Measurements from ENCODE around the gene SSBP3. TPM values are rescaled to one million over a fixed set of nuclear protein-coding genes. Genes with fewer than 3 reads are reported as not detected.

The SSBP3 gene
- total RNA-seq, 1 donor from 2014 or later = 29.7 TPM

DNA sequence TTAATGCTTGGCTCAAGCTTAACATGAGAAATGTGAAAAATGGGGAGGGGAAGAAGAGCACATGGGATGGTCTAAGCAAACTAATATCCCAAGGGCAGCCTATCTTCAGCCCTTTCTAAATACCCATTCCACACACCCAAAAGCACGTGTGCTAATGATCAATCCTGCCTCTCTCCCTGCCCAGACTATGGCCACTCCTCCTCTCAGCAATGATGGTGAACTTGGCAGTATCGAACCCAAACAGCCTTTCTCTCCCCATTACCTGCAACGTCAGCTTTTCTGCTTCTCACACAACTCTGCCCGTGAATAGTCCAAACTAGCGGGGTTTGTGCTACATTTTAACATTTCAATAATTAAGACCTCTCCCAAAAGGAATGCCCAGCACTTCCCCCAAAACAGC lies 41.6 kb downstream of the SSBP3 start:
- Mint-ChIP-seq H3K4me1 (peaks cover 28% of the 10 kb centered on the region), H3K27ac (no peak overlapping the region), H3K9me3 (no peaks in the 10 kb centered on the region), H3K4me3 (no peak overlapping the region), H3K27me3 (no peaks in the 10 kb centered on the region), H3K36me3 (ENCODE audit: low read depth) (no peaks in the 10 kb centered on the region)
- TF ChIP-seq, protein P1, sequence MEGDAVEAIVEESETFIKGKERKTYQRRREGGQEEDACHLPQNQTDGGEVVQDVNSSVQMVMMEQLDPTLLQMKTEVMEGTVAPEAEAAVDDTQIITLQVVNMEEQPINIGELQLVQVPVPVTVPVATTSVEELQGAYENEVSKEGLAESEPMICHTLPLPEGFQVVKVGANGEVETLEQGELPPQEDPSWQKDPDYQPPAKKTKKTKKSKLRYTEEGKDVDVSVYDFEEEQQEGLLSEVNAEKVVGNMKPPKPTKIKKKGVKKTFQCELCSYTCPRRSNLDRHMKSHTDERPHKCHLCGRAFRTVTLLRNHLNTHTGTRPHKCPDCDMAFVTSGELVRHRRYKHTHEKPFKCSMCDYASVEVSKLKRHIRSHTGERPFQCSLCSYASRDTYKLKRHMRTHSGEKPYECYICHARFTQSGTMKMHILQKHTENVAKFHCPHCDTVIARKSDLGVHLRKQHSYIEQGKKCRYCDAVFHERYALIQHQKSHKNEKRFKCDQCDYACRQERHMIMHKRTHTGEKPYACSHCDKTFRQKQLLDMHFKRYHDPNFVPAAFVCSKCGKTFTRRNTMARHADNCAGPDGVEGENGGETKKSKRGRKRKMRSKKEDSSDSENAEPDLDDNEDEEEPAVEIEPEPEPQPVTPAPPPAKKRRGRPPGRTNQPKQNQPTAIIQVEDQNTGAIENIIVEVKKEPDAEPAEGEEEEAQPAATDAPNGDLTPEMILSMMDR (IDR thresholded peaks at IDR 0.05) = no peak
- ChIA-PET POLR2A (no interaction called here), CTCF (no interaction called here)
- DNase-seq (no peak), ATAC-seq (ENCODE audit: low read depth) (no peak)
- intact Hi-C loops (cut with micrococcal nuclease) = no loop called here

GRCh38 chr1:54363925-54364324 lies 42.3 kb downstream of the SSBP3 start:
- CTCF ChIA-PET = no interaction called here
- H3K27me3 Mint-ChIP-seq = no peaks in the 10 kb centered on the region
- no peak overlapping the region for H3K4me3 Mint-ChIP-seq
- DNase-seq (no peak), ATAC-seq (ENCODE audit: low read depth) (no peak)
- POLR2A ChIA-PET = no interaction called here
- peaks cover 28% of the 10 kb centered on the region for H3K4me1 Mint-ChIP-seq
- H3K9me3 Mint-ChIP-seq = no peaks in the 10 kb centered on the region
- no peaks in the 10 kb centered on the region for H3K36me3 Mint-ChIP-seq (ENCODE audit: low read depth)
- no peak overlapping the region for H3K27ac Mint-ChIP-seq
- intact Hi-C loops (cut with micrococcal nuclease) = no loop called here
- TF ChIP-seq, protein P1 (IDR thresholded peaks at IDR 0.05) = no peak

DNA sequence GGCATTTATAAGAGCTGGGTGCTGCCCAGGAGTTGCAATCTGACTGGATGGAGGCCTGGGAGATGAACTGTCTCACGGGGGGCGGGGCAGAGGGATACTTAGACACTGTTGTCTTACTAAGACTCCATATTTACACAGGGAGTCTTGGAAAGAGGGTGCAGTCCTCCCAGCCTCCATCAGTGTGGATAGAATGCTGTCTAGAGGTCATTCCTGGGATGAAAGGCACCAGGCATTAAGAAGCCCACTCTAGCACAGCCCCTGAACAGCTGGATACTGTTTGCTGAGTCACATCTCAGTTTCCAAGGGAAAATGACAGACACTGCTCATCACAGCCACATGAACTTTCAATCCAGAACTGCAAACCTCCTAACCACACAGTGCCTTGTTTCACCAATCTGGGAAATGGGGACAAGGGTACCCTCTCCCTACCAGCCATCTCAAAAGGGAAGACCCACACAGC lies 43.3 kb downstream of the SSBP3 start:
- Mint-ChIP-seq H3K36me3 (ENCODE audit: low read depth) (no peaks in the 10 kb centered on the region), H3K4me1 (peaks cover 28% of the 10 kb centered on the region), H3K4me3 (no peak overlapping the region), H3K9me3 (no peaks in the 10 kb centered on the region), H3K27me3 (no peaks in the 10 kb centered on the region), H3K27ac (no peak overlapping the region)
- ATAC-seq (ENCODE audit: low read depth) = no peak
- POLR2A ChIA-PET = no interaction called here
- TF ChIP-seq, protein P1 (IDR thresholded peaks at IDR 0.05) = no peak
- intact Hi-C loops (cut with micrococcal nuclease) = no loop called here
- CTCF ChIA-PET = no interaction called here
- no peak for DNase-seq

- intact Hi-C loops (cut with micrococcal nuclease) = no loop called here
- TF ChIP-seq, protein P1 (IDR thresholded peaks at IDR 0.05) = no peak
- H3K27me3 Mint-ChIP-seq = peaks cover 1% of the 10 kb centered on the region
- H3K9me3 Mint-ChIP-seq = no peaks in the 10 kb centered on the region
- no peaks in the 10 kb centered on the region for H3K36me3 Mint-ChIP-seq (ENCODE audit: low read depth)
- H3K4me3 Mint-ChIP-seq = no peak overlapping the region
- no peak for ATAC-seq (ENCODE audit: low read depth)
- CTCF ChIA-PET = interaction anchor here (2.4 kb wide), 1 partner anchor 128 kb away, joined by 9 read pairs; no protein-coding TSS in a partner anchor
- no peak overlapping the region for H3K27ac Mint-ChIP-seq
- peaks cover 40% of the 10 kb centered on the region for H3K4me1 Mint-ChIP-seq
- DNase-seq = no peak
- POLR2A ChIA-PET = no interaction called here
Observed at GRCh38 chr1:54361342-54361741, 44.9 kb downstream of the SSBP3 start.

- intact Hi-C loops (cut with micrococcal nuclease) = no loop called here
- POLR2A ChIA-PET = interaction anchor here (0.6 kb wide), 1 partner anchor 46 kb away, joined by 3 read pairs; the partner anchor contains the start of gene SSBP3
- DNase-seq = no peak
Observed at GRCh38 chr1:54360165-54361005, 45.8 kb downstream of the SSBP3 start.

More at GRCh38 chr1:54360165-54361005, 45.8 kb downstream of the SSBP3 start:
- H3K36me3 Mint-ChIP-seq (ENCODE audit: low read depth) = no peaks in the 10 kb centered on the region
- ATAC-seq (ENCODE audit: low read depth) = no peak
- H3K27ac Mint-ChIP-seq = no peak overlapping the region
- no peaks in the 10 kb centered on the region for H3K9me3 Mint-ChIP-seq
- H3K4me3 Mint-ChIP-seq = no peak overlapping the region
- CTCF ChIA-PET = interaction anchor here (0.9 to 2.4 kb wide), 3 partner anchors 8 to 129 kb away, joined by 3 to 9 read pairs (median 4); partner anchors contain the start of gene SSBP3
- TF ChIP-seq, protein P1 (IDR thresholded peaks at IDR 0.05) = no peak
- H3K4me1 Mint-ChIP-seq = peaks cover 45% of the 10 kb centered on the region
- peaks cover 1% of the 10 kb centered on the region for H3K27me3 Mint-ChIP-seq

Measured in activated B cell treated with CpG ODN at 0.5 μM for 24 hours (primary cell).